ENCODE results near the gene GSTM4.

The GSTM4 gene

DNA sequence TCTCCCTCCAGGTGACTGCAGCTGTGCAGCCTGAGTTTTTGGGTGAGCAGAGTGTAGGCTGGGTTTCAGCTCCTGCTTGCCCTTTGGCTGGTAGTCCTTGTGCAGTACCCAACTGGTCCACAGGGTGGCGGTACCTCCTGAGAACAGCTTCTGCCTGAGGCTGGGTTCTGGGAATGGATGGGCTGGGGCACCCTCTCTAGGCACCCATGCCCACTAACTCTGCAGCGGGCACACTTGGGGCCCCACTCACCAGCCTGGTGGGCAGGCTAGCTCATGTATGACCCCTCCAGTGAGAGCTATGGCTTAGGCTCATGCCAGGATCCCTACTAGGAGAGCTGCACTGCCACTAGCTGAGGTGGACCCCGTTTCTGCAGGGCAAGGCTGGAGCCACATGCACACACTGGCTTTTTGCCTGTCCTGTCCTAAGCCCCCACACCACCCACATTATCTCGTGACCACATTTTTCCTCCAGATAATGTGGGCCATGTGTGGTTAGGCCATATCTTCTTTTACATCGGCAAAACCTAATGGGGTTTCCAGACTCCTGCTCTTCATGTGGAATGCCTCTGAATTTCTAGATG is 15.5 kb upstream of the GSTM4 start:
- peak; percentile 81 for DNase-seq (ENCODE audit: low spot score)
- TF ChIP-seq, protein P1, sequence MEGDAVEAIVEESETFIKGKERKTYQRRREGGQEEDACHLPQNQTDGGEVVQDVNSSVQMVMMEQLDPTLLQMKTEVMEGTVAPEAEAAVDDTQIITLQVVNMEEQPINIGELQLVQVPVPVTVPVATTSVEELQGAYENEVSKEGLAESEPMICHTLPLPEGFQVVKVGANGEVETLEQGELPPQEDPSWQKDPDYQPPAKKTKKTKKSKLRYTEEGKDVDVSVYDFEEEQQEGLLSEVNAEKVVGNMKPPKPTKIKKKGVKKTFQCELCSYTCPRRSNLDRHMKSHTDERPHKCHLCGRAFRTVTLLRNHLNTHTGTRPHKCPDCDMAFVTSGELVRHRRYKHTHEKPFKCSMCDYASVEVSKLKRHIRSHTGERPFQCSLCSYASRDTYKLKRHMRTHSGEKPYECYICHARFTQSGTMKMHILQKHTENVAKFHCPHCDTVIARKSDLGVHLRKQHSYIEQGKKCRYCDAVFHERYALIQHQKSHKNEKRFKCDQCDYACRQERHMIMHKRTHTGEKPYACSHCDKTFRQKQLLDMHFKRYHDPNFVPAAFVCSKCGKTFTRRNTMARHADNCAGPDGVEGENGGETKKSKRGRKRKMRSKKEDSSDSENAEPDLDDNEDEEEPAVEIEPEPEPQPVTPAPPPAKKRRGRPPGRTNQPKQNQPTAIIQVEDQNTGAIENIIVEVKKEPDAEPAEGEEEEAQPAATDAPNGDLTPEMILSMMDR (IDR thresholded peaks at IDR 0.05) = peak; percentile 90
- no peak overlapping the region for H3K27ac ChIP-seq
- H3K4me3 ChIP-seq = no peak overlapping the region

- no peak overlapping the region for H3K4me3 ChIP-seq
- no peak for DNase-seq (ENCODE audit: low spot score)
- TF ChIP-seq, protein P1 (IDR thresholded peaks at IDR 0.05) = no peak
- H3K27ac ChIP-seq = no peak overlapping the region
These were observed 14.7 kb upstream of the GSTM4 start for GRCh38 chr1:109641078-109641740.

DNA sequence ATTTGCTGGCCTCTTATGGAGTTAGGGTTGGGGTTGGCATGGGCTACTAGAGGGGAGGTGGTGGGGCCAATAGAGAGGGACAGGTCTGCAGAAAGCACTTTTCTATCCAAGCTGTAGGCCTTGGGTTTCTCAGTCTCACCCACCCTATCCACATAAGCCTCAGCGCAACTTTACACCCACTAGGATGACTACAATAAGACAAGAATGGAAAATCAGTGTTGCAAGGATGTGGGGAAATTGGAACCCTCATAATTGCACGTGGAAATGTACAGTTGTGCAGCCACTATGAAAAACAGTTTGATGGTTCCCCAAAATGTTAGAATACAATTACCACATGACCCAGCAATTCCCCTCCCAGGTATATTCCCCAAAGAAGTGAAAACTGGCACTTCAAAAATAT is 14.0 kb upstream of the GSTM4 start:
- no peak for DNase-seq (ENCODE audit: low spot score)
- Histone ChIP-seq H3K27ac (no peak overlapping the region), H3K4me3 (no peak overlapping the region)
- TF ChIP-seq, protein P1 (IDR thresholded peaks at IDR 0.05) = no peak

DNA sequence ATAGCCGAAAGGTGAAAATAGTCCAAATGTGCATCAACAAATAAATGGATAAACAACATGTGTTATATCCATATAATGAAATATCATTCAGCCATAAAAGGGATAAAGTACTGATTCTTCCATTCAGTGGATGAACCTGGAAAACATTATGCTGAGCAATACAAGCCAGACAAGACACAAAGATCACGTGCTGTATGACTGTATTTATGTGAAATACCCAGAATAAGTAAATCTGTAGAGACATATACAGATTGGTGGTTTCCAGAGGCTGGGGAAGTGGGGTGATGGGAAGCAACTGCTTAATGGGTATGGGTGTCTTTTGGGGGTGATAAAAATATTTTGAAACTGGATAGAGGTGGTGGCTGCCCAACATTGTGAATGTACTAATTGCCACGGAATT is 13.3 kb upstream of the GSTM4 start:
- DNase-seq (ENCODE audit: low spot score) = no peak
- TF ChIP-seq, protein P1 (IDR thresholded peaks at IDR 0.05) = no peak
- no peak overlapping the region for H3K27ac ChIP-seq
- no peak overlapping the region for H3K4me3 ChIP-seq

DNA sequence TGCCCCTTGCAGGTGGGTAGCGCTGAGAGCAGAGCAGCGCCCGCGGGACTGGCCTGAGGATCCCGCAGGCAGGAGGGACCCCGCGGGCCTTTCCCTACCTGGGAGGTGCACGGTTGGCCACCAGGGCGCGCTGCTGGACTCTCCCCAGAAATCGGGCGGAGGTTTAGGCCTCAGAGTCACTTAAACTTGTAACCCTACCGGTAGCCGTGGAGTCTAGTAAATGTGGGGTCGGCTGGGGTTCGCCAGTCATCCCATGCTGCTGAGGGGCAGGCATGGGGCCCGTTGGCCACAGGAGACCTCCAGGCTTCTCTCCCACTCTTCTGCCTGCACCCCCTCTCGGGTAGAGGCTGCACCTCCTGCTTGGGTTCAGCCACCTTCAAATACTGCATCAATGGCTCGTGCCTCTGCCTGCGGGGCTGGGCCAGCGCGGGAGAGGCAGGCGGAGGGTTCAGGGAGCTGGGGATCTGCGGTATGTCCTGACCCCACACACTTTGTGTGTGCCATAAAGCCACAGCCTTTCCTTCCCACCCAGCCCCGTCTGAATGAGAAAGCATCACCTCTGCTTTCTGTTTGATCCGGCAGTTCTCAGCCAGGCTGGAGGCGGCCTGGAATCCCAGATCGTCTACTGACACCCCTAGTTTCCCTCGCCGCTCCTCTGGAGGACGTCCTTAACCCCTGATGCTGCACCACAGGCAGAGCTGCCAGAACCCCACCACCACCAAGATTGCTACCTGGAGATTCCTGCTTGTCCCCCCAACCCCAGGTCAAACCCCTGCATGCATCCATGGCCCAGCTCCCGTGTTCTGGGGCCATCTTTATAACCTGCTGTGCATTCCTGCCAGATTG is 12.3 kb upstream of the GSTM4 start:
- H3K4me3 ChIP-seq = peak overlapping the region; percentile 47
- no peak overlapping the region for H3K27ac ChIP-seq
- TF ChIP-seq, protein P1 (IDR thresholded peaks at IDR 0.05) = peak; percentile 90

DNA sequence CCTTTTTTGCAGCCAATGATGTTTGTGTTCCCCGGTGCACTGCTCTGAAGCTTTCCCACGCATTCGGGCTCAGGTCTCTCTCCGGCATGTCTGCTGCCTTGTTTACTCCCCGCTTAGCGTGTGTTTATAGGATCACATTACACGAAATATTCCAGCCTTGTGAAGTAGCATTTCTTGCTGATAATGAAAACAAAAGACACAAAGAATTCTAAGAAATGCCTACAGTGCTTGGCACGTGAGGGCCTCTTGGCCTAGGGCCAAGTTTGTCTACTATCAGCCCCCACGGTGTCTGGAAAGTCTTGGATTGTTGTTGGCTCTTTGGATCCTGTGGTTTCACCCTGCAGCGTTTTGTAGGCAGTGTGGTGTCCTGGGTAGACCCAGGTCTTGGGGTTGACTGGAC is 11.2 kb upstream of the GSTM4 start:
- no peak overlapping the region for H3K27ac ChIP-seq
- TF ChIP-seq, protein P1 (IDR thresholded peaks at IDR 0.05) = no peak
- DNase-seq (ENCODE audit: low spot score) = no peak
- no peak overlapping the region for H3K4me3 ChIP-seq

More for the DNA sequence above, 12.3 kb upstream of the GSTM4 start:
- peak; percentile 84 for DNase-seq (ENCODE audit: low spot score)

Measured in coronary artery (tissue), 2 donors.